ENCODE measurements around the gene HCN4.

HCN4 gene

GRCh38 chr15:73319460-73320245 is 49.1 kb downstream of the HCN4 start:
- TF ChIP-seq, protein P1, sequence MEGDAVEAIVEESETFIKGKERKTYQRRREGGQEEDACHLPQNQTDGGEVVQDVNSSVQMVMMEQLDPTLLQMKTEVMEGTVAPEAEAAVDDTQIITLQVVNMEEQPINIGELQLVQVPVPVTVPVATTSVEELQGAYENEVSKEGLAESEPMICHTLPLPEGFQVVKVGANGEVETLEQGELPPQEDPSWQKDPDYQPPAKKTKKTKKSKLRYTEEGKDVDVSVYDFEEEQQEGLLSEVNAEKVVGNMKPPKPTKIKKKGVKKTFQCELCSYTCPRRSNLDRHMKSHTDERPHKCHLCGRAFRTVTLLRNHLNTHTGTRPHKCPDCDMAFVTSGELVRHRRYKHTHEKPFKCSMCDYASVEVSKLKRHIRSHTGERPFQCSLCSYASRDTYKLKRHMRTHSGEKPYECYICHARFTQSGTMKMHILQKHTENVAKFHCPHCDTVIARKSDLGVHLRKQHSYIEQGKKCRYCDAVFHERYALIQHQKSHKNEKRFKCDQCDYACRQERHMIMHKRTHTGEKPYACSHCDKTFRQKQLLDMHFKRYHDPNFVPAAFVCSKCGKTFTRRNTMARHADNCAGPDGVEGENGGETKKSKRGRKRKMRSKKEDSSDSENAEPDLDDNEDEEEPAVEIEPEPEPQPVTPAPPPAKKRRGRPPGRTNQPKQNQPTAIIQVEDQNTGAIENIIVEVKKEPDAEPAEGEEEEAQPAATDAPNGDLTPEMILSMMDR (conservative IDR thresholded peaks at IDR 0.05; ENCODE audit: low read depth, low read length) = no peak
- H3K4me3 ChIP-seq (ENCODE audit: low read depth, low read length) = no peak overlapping the region
- DNase-seq (ENCODE audit: low read depth) = no peak

DNA sequence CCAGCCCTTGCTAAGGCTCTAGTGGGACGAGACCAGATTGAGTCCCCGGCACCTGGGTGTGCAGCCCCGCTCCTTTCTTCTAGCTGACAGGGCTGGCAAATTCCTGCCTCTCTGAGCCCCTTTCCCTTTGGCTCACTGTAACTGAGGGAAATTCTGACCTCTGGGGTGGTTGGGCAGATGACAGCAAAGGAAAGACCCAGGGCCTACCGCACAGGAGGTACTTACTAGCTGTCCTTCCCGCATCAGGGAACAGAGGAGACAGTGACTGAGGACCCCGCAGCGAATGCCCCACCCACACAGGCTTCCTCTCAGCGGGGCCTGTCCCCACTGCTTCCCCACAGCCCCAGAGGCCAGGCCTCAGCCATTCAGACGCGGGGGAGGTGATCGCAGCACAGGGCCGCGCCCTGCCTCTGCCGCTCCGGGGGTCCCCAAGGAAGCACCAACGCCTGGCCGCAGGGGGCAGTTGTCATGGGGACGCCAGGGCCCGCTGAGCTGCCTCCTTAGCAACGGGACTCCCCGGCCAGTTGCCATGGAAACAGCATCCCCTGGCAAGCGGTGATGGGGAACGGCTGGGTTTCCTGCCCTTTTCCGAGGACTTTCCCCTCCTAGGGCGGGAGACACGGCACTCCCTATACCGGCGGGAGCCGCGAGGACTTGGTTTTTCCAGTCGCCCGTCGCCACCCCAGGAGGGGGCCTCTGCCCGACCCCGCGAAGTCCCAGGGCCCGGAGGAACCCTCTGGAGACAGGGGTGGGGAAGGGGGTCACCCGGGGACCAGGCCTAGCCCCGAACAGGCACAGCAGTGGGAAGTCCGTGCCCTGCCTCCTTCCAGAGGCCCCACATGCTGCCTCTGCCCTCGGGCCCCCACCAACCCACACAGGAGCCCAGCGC is 50.1 kb downstream of the HCN4 start:
- no peak overlapping the region for H3K4me3 ChIP-seq (ENCODE audit: low read depth, low read length)
- peak; percentile 41 for DNase-seq (ENCODE audit: low read depth)

DNA sequence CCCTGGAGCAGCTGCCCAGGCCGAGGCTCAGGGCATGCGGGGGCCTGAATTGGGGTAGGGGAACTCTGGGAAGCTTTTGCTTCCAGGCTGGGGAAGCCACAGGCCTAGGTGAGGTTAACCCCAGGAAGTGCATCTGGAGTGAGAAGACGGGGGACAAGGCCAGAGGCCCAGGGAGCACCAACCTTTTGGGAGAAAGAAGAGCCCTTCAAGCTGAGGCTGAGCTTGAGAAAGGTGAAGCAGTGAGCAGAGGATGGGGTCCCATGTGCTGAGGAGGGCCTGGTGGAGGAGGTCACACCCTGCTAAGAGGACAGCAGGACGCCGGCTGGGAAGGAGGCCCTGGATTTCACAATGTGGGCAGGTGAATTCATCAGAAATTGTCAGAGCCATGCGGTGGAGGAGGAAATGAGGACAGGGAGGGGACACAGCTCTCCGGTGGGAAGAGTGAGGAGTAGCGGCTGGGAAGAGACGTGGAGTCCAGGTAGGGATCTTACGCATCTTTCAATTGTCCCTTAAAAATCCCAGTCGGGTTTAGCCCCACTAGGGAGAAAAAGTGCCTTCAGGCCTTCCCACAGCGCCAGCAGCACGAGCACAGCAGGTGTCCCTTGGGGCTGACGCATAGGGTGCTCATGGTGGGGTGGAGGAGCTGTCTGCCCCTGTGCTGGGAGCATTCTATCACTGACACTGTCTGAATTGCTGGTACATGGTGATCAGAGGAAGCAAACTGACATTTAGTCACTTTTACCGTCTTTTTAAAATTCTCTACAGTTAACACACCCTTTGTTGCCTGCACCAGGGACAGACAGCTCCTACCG is 50.9 kb downstream of the HCN4 start:
- no peak overlapping the region for H3K4me3 ChIP-seq (ENCODE audit: low read depth, low read length)
- peak; percentile 12 for DNase-seq (ENCODE audit: low read depth)
- TF ChIP-seq, protein P1 (conservative IDR thresholded peaks at IDR 0.05; ENCODE audit: low read depth, low read length) = no peak

More for the DNA sequence above, 50.1 kb downstream of the HCN4 start:
- TF ChIP-seq, protein P1 (conservative IDR thresholded peaks at IDR 0.05; ENCODE audit: low read depth, low read length) = no peak

GRCh38 chr15:73313861-73314260 is 54.9 kb downstream of the HCN4 start:
- no peak overlapping the region for H3K4me3 ChIP-seq (ENCODE audit: low read depth, low read length)
- DNase-seq (ENCODE audit: low read depth) = no peak
- TF ChIP-seq, protein P1 (conservative IDR thresholded peaks at IDR 0.05; ENCODE audit: low read depth, low read length) = no peak

DNA sequence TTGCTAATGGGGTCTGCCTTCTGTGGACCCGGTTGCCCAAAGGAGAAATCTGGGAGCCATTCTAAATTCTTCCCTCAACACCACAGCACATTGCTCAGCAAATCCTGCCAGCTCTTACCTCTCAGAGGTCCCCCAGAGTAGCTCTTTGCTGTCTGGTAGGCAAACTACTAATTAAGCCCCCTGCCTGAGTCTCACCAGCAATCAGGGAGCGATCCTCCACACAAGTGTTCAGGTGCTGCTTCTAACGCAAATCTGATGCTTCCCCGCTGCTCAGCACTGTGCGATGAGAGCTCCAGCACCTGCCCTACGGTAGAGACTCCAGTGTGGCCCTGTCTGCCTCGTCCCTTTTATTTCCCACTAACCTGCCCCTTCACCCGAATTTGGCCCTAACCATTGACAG is 60.5 kb downstream of the HCN4 start:
- H3K4me3 ChIP-seq (ENCODE audit: low read depth, low read length) = no peak overlapping the region
- TF ChIP-seq, protein P1 (conservative IDR thresholded peaks at IDR 0.05; ENCODE audit: low read depth, low read length) = no peak
- no peak for DNase-seq (ENCODE audit: low read depth)

- TF ChIP-seq, protein P1 (conservative IDR thresholded peaks at IDR 0.05; ENCODE audit: low read depth, low read length) = peak; percentile 84
- no peak overlapping the region for H3K4me3 ChIP-seq (ENCODE audit: low read depth, low read length)
- peak; percentile 90 for DNase-seq (ENCODE audit: low read depth)
These were observed 63.2 kb downstream of the HCN4 start for GRCh38 chr15:73305331-73306211.

Data from choroid plexus epithelial cell (primary cell).